Glutamatergic neuron (in vitro differentiated cells): ENCODE measurements around the gene SPEM1. TPM values are rescaled to one million over a fixed set of nuclear protein-coding genes. Genes with fewer than 3 reads are reported as not detected.
A peak's percentile ranks its signal among the peaks of the same experiment; 100 is the strongest.

Experiments used
- DNase-seq: peaks from one replicate; pipeline ENCODE4 v3.0.0; 2022
- H3K27ac Mint-ChIP-seq: one replicate; pipeline ENCODE4 v1.8.0; 2020; ENCODE audit warnings: mild to moderate bottlenecking, mixed read lengths, inconsistent platforms; ENCODE audit not compliant: unreplicated experiment
- H3K27me3 Mint-ChIP-seq: one replicate; pipeline ENCODE4 v1.8.0; 2020; ENCODE audit warnings: mild to moderate bottlenecking, moderate library complexity, mixed read lengths, inconsistent platforms; ENCODE audit not compliant: unreplicated experiment
- H3K36me3 Mint-ChIP-seq: one replicate; pipeline ENCODE4 v1.8.0; 2020; ENCODE audit warnings: mild to moderate bottlenecking, mixed read lengths, inconsistent platforms; ENCODE audit not compliant: unreplicated experiment
- H3K4me1 Mint-ChIP-seq: one replicate; pipeline ENCODE4 v1.8.0; 2020; ENCODE audit warnings: mild to moderate bottlenecking, low read depth, mixed read lengths, inconsistent platforms; ENCODE audit not compliant: unreplicated experiment
- H3K4me3 Mint-ChIP-seq: one replicate; pipeline ENCODE4 v1.8.0; 2020; ENCODE audit warnings: mild to moderate bottlenecking, mixed read lengths, inconsistent platforms; ENCODE audit not compliant: unreplicated experiment
- H3K9me3 Mint-ChIP-seq: one replicate; pipeline ENCODE4 v1.8.0; 2020; ENCODE audit warnings: mild to moderate bottlenecking, moderate library complexity, mixed read lengths, inconsistent platforms; ENCODE audit not compliant: unreplicated experiment
- total RNA-seq: library from RNA; stranded (reverse); fragmentation: NEBNext Ultra II Directional; extraction: Animal tissue kit (Norgen Biotek cat#: 25700); gene quantifications from one replicate; pipeline ENCODE4 v1.2.1, GENCODE V29; 2021; ENCODE audit not compliant: unreplicated experiment
- TF ChIP-seq, protein P1 (sequence below): fragments of 200-600 bp; sonication (generic); IDR thresholded peaks from one replicate; pipeline ENCODE4 v1.5.0; 2021; ENCODE audit not compliant: partially characterized antibody, unreplicated experiment

Gene SPEM1
- total RNA-seq, 1 donor from 2014 or later = not detected

DNA sequence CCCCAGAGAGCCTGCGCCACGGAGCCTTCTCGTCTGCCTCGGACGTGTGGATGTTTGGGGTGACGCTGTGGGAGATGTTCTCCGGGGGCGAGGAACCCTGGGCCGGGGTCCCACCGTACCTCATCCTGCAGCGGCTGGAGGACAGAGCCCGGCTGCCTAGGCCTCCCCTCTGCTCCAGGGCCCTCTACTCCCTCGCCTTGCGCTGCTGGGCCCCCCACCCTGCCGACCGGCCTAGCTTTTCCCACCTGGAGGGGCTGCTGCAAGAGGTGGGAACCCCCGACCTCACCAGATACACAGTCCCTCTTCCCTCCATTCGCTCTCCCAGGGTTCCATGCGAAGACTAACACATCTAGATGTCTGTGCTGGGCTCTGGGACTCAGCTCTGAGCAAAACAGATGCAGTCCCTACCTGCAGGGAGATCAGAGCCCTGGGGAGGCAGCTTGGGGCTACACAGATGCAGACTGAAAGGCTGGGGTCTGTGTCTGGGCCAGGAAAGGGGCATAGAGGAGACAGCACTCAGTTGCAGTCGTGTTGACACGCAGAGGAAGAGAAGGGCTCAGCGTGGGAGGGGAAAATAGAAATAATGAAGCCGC is 35.5 kb upstream of the SPEM1 start:
- no peak for DNase-seq
- H3K4me1 Mint-ChIP-seq = peaks cover 3% of the 10 kb centered on the region
- no peak overlapping the region for H3K27ac Mint-ChIP-seq
- peaks cover 20% of the 10 kb centered on the region for H3K9me3 Mint-ChIP-seq
- H3K36me3 Mint-ChIP-seq = peaks cover 6% of the 10 kb centered on the region
- H3K27me3 Mint-ChIP-seq = peaks cover 24% of the 10 kb centered on the region
- peak overlapping the region; percentile 48 for H3K4me3 Mint-ChIP-seq
- TF ChIP-seq, protein P1, sequence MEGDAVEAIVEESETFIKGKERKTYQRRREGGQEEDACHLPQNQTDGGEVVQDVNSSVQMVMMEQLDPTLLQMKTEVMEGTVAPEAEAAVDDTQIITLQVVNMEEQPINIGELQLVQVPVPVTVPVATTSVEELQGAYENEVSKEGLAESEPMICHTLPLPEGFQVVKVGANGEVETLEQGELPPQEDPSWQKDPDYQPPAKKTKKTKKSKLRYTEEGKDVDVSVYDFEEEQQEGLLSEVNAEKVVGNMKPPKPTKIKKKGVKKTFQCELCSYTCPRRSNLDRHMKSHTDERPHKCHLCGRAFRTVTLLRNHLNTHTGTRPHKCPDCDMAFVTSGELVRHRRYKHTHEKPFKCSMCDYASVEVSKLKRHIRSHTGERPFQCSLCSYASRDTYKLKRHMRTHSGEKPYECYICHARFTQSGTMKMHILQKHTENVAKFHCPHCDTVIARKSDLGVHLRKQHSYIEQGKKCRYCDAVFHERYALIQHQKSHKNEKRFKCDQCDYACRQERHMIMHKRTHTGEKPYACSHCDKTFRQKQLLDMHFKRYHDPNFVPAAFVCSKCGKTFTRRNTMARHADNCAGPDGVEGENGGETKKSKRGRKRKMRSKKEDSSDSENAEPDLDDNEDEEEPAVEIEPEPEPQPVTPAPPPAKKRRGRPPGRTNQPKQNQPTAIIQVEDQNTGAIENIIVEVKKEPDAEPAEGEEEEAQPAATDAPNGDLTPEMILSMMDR = no peak

DNA sequence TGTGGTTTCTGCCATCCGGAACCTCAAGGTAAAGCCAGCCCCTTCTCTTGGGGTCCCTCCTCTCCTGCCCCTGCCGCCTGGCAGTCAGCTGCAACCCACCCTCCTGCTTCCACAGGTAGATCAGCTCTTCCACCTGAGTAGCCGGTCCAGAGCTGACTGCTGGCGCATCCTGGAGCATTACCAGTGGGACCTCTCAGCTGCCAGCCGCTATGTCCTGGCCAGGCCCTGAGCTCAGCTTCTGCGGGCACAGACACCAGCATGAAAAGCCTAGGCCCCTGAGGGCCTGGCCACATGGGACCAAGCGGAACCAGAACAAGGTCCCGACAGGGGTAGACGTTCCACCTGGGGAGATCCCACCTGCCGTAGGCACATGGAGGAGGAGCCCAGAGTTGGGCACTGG is 31.3 kb upstream of the SPEM1 start:
- TF ChIP-seq, protein P1 = no peak
- Mint-ChIP-seq H3K4me1 (peaks cover 5% of the 10 kb centered on the region), H3K9me3 (peaks cover 9% of the 10 kb centered on the region), H3K4me3 (no peak overlapping the region), H3K27ac (no peak overlapping the region), H3K27me3 (peaks cover 13% of the 10 kb centered on the region), H3K36me3 (peaks cover 6% of the 10 kb centered on the region)
- DNase-seq = no peak

DNA sequence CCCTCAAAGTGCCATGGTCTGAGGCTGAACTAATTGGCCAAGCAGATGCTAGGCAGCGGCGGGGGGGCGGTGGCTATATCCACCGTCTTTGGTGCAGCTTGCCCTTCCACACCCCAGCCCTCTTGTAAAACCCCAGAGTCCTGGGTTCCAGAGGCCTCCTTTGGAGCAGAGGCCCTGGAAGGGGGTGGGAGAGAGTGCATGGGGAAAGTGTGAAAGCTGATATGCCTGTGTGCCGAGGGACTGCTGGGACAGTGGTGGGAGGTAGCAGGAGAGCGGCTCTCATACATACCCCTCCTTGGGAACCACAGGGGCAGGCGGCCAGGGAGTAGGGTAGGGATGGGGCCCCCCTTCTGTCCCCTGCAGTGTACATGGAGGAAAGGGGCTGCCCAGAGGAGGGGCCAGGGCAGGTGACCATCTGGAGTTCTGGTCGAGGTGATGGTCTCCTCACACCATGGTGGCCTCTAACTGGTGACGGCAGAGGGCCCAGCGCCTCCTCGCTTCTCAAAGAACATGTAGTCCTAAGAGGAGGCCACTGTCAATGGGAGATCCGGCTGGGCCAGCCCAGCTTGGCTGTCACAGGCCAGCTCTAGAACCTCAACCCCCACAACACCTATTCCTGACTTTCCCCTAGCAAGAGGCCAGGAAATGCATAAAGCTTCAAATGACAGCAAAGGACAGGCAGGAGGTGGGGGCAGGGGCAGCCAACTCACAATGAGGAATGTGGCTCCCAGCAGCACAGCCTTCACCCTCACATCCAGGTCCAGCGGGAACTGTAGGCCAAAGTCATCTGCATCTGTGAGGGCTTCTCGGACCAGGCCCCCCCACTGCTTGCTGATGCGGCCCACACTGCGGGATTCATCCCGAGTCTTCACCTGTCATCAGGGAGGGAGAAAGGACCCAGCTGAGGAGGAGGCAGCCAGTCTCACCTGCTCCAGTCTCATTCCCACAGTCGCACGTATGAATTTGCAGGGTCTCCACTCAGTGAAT is 29.9 kb upstream of the SPEM1 start:
- Mint-ChIP-seq H3K9me3 (peaks cover 11% of the 10 kb centered on the region), H3K4me1 (peaks cover 5% of the 10 kb centered on the region), H3K27me3 (peaks cover 12% of the 10 kb centered on the region), H3K4me3 (no peak overlapping the region), H3K27ac (no peak overlapping the region), H3K36me3 (peaks cover 6% of the 10 kb centered on the region)
- no peak for DNase-seq
- TF ChIP-seq, protein P1 = no peak

DNA sequence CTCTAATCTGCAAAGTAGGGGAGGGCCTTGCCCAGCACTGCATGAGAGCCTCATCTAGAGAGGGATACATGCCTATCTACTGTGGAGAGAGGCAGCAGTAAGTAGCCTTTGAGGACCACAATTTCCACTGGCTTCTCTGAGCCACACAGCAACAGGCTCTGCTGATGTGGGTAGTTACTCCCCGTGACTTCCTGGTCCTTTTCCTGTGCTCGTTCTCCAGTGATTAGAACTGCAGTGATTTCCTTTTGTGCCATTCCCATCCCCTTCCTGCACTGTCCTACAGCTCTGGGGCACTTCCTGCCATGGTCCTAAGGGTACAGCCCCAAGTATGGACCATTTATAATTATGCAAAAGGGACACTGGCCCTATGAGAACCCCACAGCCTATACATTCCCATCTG is 28.8 kb upstream of the SPEM1 start:
- Mint-ChIP-seq H3K4me1 (peaks cover 6% of the 10 kb centered on the region), H3K27ac (no peak overlapping the region), H3K36me3 (peaks cover 6% of the 10 kb centered on the region), H3K27me3 (peaks cover 9% of the 10 kb centered on the region), H3K4me3 (peak overlapping the region; percentile 15), H3K9me3 (peaks cover 11% of the 10 kb centered on the region)
- TF ChIP-seq, protein P1 = no peak
- DNase-seq = no peak
